ENCODE data around the gene XDH. TPM values are rescaled to one million over a fixed set of nuclear protein-coding genes. Genes with fewer than 3 reads are reported as not detected.

The XDH gene
- polyA plus RNA-seq, 1 donor = 138 TPM

- H3K27ac ChIP-seq (ENCODE audit: low read length) = no peak overlapping the region
- no peaks in the 10 kb centered on the region for H3K36me3 ChIP-seq (ENCODE audit: control insufficient read depth, insufficient read depth, low read length)
- H3K9me3 ChIP-seq (ENCODE audit: control insufficient read depth, low read depth, low read length) = no peaks in the 10 kb centered on the region
- H3K27me3 ChIP-seq (ENCODE audit: control insufficient read depth, insufficient read depth, low read length) = no peaks in the 10 kb centered on the region
- WGBS (ENCODE audit: insufficient coverage, low lambda C conversion rate) = 60% methylated on average over 1 of the region's 1 CpG
- no peak for DNase-seq
- H3K4me3 ChIP-seq (ENCODE audit: low read length) = no peak overlapping the region
- peaks cover 3% of the 10 kb centered on the region for H3K4me1 ChIP-seq (ENCODE audit: control insufficient read depth, insufficient read depth, low read length)
Observed at GRCh38 chr2:31322371-31322770, 92.2 kb downstream of the XDH start.

- Histone ChIP-seq H3K27me3 (ENCODE audit: control insufficient read depth, insufficient read depth, low read length) (no peaks in the 10 kb centered on the region), H3K4me3 (ENCODE audit: low read length) (no peak overlapping the region), H3K4me1 (ENCODE audit: control insufficient read depth, insufficient read depth, low read length) (peaks cover 3% of the 10 kb centered on the region), H3K36me3 (ENCODE audit: control insufficient read depth, insufficient read depth, low read length) (peaks cover 3% of the 10 kb centered on the region), H3K9me3 (ENCODE audit: control insufficient read depth, low read depth, low read length) (no peaks in the 10 kb centered on the region), H3K27ac (ENCODE audit: low read length) (no peak overlapping the region)
- DNase-seq = no peak
- no CpG with 5 or more reads among the region's 6 CpGs for WGBS (ENCODE audit: insufficient coverage, low lambda C conversion rate)
Observed at GRCh38 chr2:31319406-31320175, 95.0 kb downstream of the XDH start.

- Histone ChIP-seq H3K36me3 (ENCODE audit: control insufficient read depth, insufficient read depth, low read length) (peaks cover 3% of the 10 kb centered on the region), H3K9me3 (ENCODE audit: control insufficient read depth, low read depth, low read length) (no peaks in the 10 kb centered on the region), H3K4me3 (ENCODE audit: low read length) (no peak overlapping the region), H3K4me1 (ENCODE audit: control insufficient read depth, insufficient read depth, low read length) (no peaks in the 10 kb centered on the region), H3K27ac (ENCODE audit: low read length) (no peak overlapping the region), H3K27me3 (ENCODE audit: control insufficient read depth, insufficient read depth, low read length) (no peaks in the 10 kb centered on the region)
- WGBS (ENCODE audit: insufficient coverage, low lambda C conversion rate) = no CpG with 5 or more reads among the region's 11 CpGs
- no peak for DNase-seq
Observed at GRCh38 chr2:31318361-31319336, 95.9 kb downstream of the XDH start.

- 100% methylated on average over 2 of the region's 3 CpGs for WGBS (ENCODE audit: insufficient coverage, low lambda C conversion rate)
- Histone ChIP-seq H3K27me3 (ENCODE audit: control insufficient read depth, insufficient read depth, low read length) (no peaks in the 10 kb centered on the region), H3K9me3 (ENCODE audit: control insufficient read depth, low read depth, low read length) (no peaks in the 10 kb centered on the region), H3K4me1 (ENCODE audit: control insufficient read depth, insufficient read depth, low read length) (no peaks in the 10 kb centered on the region), H3K36me3 (ENCODE audit: control insufficient read depth, insufficient read depth, low read length) (peaks cover 3% of the 10 kb centered on the region), H3K4me3 (ENCODE audit: low read length) (no peak overlapping the region), H3K27ac (ENCODE audit: low read length) (no peak overlapping the region)
- DNase-seq = no peak
Observed at GRCh38 chr2:31317396-31317795, 97.1 kb downstream of the XDH start.

- H3K27ac ChIP-seq (ENCODE audit: low read length) = no peak overlapping the region
- H3K4me3 ChIP-seq (ENCODE audit: low read length) = no peak overlapping the region
- WGBS (ENCODE audit: insufficient coverage, low lambda C conversion rate) = 80% methylated on average over 1 of the region's 2 CpGs
- no peaks in the 10 kb centered on the region for H3K4me1 ChIP-seq (ENCODE audit: control insufficient read depth, insufficient read depth, low read length)
- peaks cover 3% of the 10 kb centered on the region for H3K36me3 ChIP-seq (ENCODE audit: control insufficient read depth, insufficient read depth, low read length)
- DNase-seq = no peak
- H3K27me3 ChIP-seq (ENCODE audit: control insufficient read depth, insufficient read depth, low read length) = no peaks in the 10 kb centered on the region
- peaks cover 4% of the 10 kb centered on the region for H3K9me3 ChIP-seq (ENCODE audit: control insufficient read depth, low read depth, low read length)
Observed at GRCh38 chr2:31314761-31315160, 99.8 kb downstream of the XDH start.

GRCh38 chr2:31312898-31313297 is 101.6 kb downstream of the XDH start:
- no peak for DNase-seq
- H3K36me3 ChIP-seq (ENCODE audit: control insufficient read depth, insufficient read depth, low read length) = peaks cover 3% of the 10 kb centered on the region
- H3K4me3 ChIP-seq (ENCODE audit: low read length) = no peak overlapping the region
- H3K27me3 ChIP-seq (ENCODE audit: control insufficient read depth, insufficient read depth, low read length) = no peaks in the 10 kb centered on the region
- H3K9me3 ChIP-seq (ENCODE audit: control insufficient read depth, low read depth, low read length) = peaks cover 4% of the 10 kb centered on the region
- H3K27ac ChIP-seq (ENCODE audit: low read length) = no peak overlapping the region
- H3K4me1 ChIP-seq (ENCODE audit: control insufficient read depth, insufficient read depth, low read length) = no peaks in the 10 kb centered on the region
- WGBS (ENCODE audit: insufficient coverage, low lambda C conversion rate) = no CpG with 5 or more reads among the region's 3 CpGs

GRCh38 chr2:31304816-31305215 is 109.7 kb downstream of the XDH start:
- H3K27me3 ChIP-seq (ENCODE audit: control insufficient read depth, insufficient read depth, low read length) = no peaks in the 10 kb centered on the region
- H3K27ac ChIP-seq (ENCODE audit: low read length) = no peak overlapping the region
- no peaks in the 10 kb centered on the region for H3K36me3 ChIP-seq (ENCODE audit: control insufficient read depth, insufficient read depth, low read length)
- no CpG with 5 or more reads among the region's 2 CpGs for WGBS (ENCODE audit: insufficient coverage, low lambda C conversion rate)
- H3K4me3 ChIP-seq (ENCODE audit: low read length) = no peak overlapping the region
- no peaks in the 10 kb centered on the region for H3K4me1 ChIP-seq (ENCODE audit: control insufficient read depth, insufficient read depth, low read length)
- DNase-seq = no peak
- no peaks in the 10 kb centered on the region for H3K9me3 ChIP-seq (ENCODE audit: control insufficient read depth, low read depth, low read length)

GRCh38 chr2:31302940-31303563 is 111.5 kb downstream of the XDH start:
- no peaks in the 10 kb centered on the region for H3K4me1 ChIP-seq (ENCODE audit: control insufficient read depth, insufficient read depth, low read length)
- H3K36me3 ChIP-seq (ENCODE audit: control insufficient read depth, insufficient read depth, low read length) = no peaks in the 10 kb centered on the region
- no peak overlapping the region for H3K27ac ChIP-seq (ENCODE audit: low read length)
- no CpG with 5 or more reads among the region's 9 CpGs for WGBS (ENCODE audit: insufficient coverage, low lambda C conversion rate)
- no peaks in the 10 kb centered on the region for H3K9me3 ChIP-seq (ENCODE audit: control insufficient read depth, low read depth, low read length)
- H3K27me3 ChIP-seq (ENCODE audit: control insufficient read depth, insufficient read depth, low read length) = no peaks in the 10 kb centered on the region
- DNase-seq = no peak
- H3K4me3 ChIP-seq (ENCODE audit: low read length) = no peak overlapping the region

GRCh38 chr2:31300309-31300708 is 114.2 kb downstream of the XDH start:
- no peaks in the 10 kb centered on the region for H3K4me1 ChIP-seq (ENCODE audit: control insufficient read depth, insufficient read depth, low read length)
- DNase-seq = no peak
- H3K36me3 ChIP-seq (ENCODE audit: control insufficient read depth, insufficient read depth, low read length) = no peaks in the 10 kb centered on the region
- no peaks in the 10 kb centered on the region for H3K9me3 ChIP-seq (ENCODE audit: control insufficient read depth, low read depth, low read length)
- no peaks in the 10 kb centered on the region for H3K27me3 ChIP-seq (ENCODE audit: control insufficient read depth, insufficient read depth, low read length)
- H3K27ac ChIP-seq (ENCODE audit: low read length) = no peak overlapping the region
- no peak overlapping the region for H3K4me3 ChIP-seq (ENCODE audit: low read length)

GRCh38 chr2:31299547-31299946 is 115.0 kb downstream of the XDH start:
- H3K4me3 ChIP-seq (ENCODE audit: low read length) = no peak overlapping the region
- H3K27me3 ChIP-seq (ENCODE audit: control insufficient read depth, insufficient read depth, low read length) = no peaks in the 10 kb centered on the region
- no peaks in the 10 kb centered on the region for H3K36me3 ChIP-seq (ENCODE audit: control insufficient read depth, insufficient read depth, low read length)
- H3K4me1 ChIP-seq (ENCODE audit: control insufficient read depth, insufficient read depth, low read length) = no peaks in the 10 kb centered on the region
- H3K9me3 ChIP-seq (ENCODE audit: control insufficient read depth, low read depth, low read length) = no peaks in the 10 kb centered on the region
- WGBS (ENCODE audit: insufficient coverage, low lambda C conversion rate) = no CpG with 5 or more reads among the region's 4 CpGs
- no peak overlapping the region for H3K27ac ChIP-seq (ENCODE audit: low read length)
- DNase-seq = peak in 1 of 2 donors; percentile 19

All from large intestine (tissue), 3 donors.